Cerebellar cortex (tissue), 1 donor: ENCODE measurements around the gene GPR161.

Experiments used
- DNase-seq: peaks from one replicate; pipeline ENCODE4 v3.0.0-alpha.2; 2015; ENCODE audit warnings: low spot score

Gene GPR161

GRCh38 chr1:168031198-168031597 lies 105.5 kb downstream of the GPR161 start:
- no peak for DNase-seq
